MCF 10A (cell line): ENCODE results near the gene C8G. TPM values are rescaled to one million over a fixed set of nuclear protein-coding genes. Genes with fewer than 3 reads are reported as not detected.

Source experiments
- BruUV-seq: library from RNA; stranded (reverse); fragments of 400-500 nt; replicated peaks from 2 replicates; lab custom pipeline; 2021; lab: Mats Ljungman, UMichigan
- CTCF ChIA-PET: fragments of 300-600 bp; sonication (Branson Sonifier 250); formaldehyde crosslinking; extraction: SDS; loops from one replicate; lab custom pipeline; 2021; ENCODE audit warnings: antibody characterized with exemption, inconsistent platforms; lab: Yijun Ruan, JAX
- POLR2A ChIA-PET: fragments of 300-600, 350-650 bp; sonication (Branson Sonifier 250); formaldehyde crosslinking; extraction: SDS; loops from one replicate; lab custom pipeline; 2020; ENCODE audit warnings: antibody characterized with exemption, inconsistent platforms; lab: Yijun Ruan, JAX
- DNase-seq: peaks from one replicate; pipeline ENCODE4 v3.0.0-alpha.2; 2018; ENCODE audit not compliant: unreplicated experiment
- H3K27ac Mint-ChIP-seq: one replicate; pipeline ENCODE4 v1.8.0; 2022; ENCODE audit warnings: mild to moderate bottlenecking, low read depth, mixed read lengths; ENCODE audit not compliant: unreplicated experiment
- H3K27me3 Mint-ChIP-seq: one replicate; pipeline ENCODE4 v1.8.0; 2022; ENCODE audit warnings: mixed read lengths; ENCODE audit not compliant: insufficient read depth, unreplicated experiment
- H3K36me3 Mint-ChIP-seq: one replicate; pipeline ENCODE4 v1.8.0; 2022; ENCODE audit warnings: mild to moderate bottlenecking, moderate library complexity, mixed read lengths; ENCODE audit not compliant: insufficient read depth, unreplicated experiment
- H3K4me1 Mint-ChIP-seq: one replicate; pipeline ENCODE4 v1.8.0; 2022; ENCODE audit warnings: mixed read lengths; ENCODE audit not compliant: insufficient read depth, unreplicated experiment
- H3K4me3 Mint-ChIP-seq: one replicate; pipeline ENCODE4 v1.8.0; 2022; ENCODE audit warnings: mild to moderate bottlenecking, moderate library complexity, mixed read lengths; ENCODE audit not compliant: unreplicated experiment
- H3K9me3 Mint-ChIP-seq: one replicate; pipeline ENCODE4 v1.8.0; 2022; ENCODE audit warnings: mixed read lengths; ENCODE audit not compliant: unreplicated experiment
- intact Hi-C: fragments of 100-400 bp; cut with micrococcal nuclease; formaldehyde crosslinking; loops from 2 replicates; pipeline ENCODE4 v1.14.1; 2022
- total RNA-seq: library from RNA; stranded (reverse); gene quantifications from 2 replicates; pipeline ENCODE4 v1.2.3, GENCODE V29; 2022
- TF ChIP-seq, protein P1 (sequence below): fragments of 200-600 bp; IDR thresholded peaks from one replicate; pipeline ENCODE4 v1.8.0; 2022; ENCODE audit warnings: antibody characterized with exemption, mild to moderate bottlenecking; ENCODE audit not compliant: unreplicated experiment

The C8G gene
- total RNA-seq, 1 experiment from 2014 or later = 1.0 TPM

DNA sequence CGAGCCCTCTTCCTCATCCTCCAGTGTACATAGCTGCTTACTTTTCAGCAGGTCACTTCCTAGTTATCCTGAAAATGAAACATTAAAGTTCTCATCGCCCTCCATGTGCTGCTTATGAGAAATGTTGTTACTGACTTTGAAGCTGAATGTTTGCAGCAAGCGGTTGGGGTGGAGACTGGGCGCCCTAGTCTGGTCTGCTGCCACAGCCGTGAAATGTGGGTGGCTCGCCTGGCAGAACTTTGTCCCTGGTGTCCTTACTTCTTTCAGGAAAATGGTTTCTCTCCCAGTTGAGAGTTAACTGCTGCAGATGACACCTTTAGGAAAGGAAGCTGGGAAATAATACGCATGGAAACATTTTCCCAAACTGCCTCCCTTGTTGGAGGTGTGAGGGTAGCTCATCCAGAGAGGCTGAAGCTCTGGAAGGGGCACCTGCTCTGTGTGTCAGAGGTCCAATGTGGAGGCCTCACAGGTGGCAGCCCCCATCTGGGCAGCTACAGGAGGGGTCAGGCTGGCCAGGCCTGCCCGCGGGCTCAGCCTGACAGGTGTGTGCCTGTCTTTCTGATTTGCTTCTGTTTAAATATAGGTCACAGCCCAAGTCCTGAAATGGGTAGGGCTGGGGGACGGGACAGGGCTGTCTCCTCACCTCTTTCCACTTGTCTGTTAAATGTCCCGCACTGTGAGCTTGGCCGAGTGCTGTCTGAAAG lies 34.7 kb upstream of the C8G start:
- BruUV-seq = no TSS peak
- POLR2A ChIA-PET = no interaction called here
- Mint-ChIP-seq H3K27ac (no peak overlapping the region), H3K36me3 (peaks cover 53% of the 10 kb centered on the region), H3K27me3 (no peaks in the 10 kb centered on the region), H3K4me1 (no peaks in the 10 kb centered on the region), H3K9me3 (no peaks in the 10 kb centered on the region), H3K4me3 (no peak overlapping the region)
- intact Hi-C loops = no loop called here
- CTCF ChIA-PET = interaction anchor here (0.7 kb wide), 1 partner anchor 470 kb away, joined by 3 read pairs; no protein-coding TSS in a partner anchor
- no peak for DNase-seq
- TF ChIP-seq, protein P1, sequence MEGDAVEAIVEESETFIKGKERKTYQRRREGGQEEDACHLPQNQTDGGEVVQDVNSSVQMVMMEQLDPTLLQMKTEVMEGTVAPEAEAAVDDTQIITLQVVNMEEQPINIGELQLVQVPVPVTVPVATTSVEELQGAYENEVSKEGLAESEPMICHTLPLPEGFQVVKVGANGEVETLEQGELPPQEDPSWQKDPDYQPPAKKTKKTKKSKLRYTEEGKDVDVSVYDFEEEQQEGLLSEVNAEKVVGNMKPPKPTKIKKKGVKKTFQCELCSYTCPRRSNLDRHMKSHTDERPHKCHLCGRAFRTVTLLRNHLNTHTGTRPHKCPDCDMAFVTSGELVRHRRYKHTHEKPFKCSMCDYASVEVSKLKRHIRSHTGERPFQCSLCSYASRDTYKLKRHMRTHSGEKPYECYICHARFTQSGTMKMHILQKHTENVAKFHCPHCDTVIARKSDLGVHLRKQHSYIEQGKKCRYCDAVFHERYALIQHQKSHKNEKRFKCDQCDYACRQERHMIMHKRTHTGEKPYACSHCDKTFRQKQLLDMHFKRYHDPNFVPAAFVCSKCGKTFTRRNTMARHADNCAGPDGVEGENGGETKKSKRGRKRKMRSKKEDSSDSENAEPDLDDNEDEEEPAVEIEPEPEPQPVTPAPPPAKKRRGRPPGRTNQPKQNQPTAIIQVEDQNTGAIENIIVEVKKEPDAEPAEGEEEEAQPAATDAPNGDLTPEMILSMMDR = no peak

DNA sequence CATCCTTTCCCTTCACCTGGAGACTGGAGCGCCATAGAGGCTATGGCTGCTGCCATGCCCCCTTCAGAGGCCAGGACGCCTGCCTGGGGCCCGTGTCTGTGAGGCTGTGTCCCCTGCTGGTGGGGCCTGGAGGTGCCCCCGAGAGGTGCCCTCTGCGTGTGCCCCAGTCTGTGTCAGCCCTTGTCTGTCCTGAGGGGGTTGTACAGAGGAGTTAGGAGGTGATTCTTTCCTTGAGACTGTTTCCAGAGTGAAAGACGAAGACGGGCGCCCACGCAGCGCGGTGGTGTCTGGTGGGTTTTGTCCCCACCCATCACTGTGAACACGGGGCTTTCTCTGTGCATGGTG lies 34.2 kb upstream of the C8G start:
- Mint-ChIP-seq H3K27me3 (no peaks in the 10 kb centered on the region), H3K4me3 (no peak overlapping the region), H3K9me3 (no peaks in the 10 kb centered on the region), H3K4me1 (no peaks in the 10 kb centered on the region), H3K36me3 (peaks cover 55% of the 10 kb centered on the region), H3K27ac (no peak overlapping the region)
- ChIA-PET POLR2A (no interaction called here), CTCF (interaction anchor here (1.0 kb wide), 1 partner anchor 124 kb away, joined by 3 read pairs; no protein-coding TSS in a partner anchor)
- intact Hi-C loops = no loop called here
- DNase-seq = no peak
- BruUV-seq = no TSS peak
- TF ChIP-seq, protein P1 = no peak

DNA sequence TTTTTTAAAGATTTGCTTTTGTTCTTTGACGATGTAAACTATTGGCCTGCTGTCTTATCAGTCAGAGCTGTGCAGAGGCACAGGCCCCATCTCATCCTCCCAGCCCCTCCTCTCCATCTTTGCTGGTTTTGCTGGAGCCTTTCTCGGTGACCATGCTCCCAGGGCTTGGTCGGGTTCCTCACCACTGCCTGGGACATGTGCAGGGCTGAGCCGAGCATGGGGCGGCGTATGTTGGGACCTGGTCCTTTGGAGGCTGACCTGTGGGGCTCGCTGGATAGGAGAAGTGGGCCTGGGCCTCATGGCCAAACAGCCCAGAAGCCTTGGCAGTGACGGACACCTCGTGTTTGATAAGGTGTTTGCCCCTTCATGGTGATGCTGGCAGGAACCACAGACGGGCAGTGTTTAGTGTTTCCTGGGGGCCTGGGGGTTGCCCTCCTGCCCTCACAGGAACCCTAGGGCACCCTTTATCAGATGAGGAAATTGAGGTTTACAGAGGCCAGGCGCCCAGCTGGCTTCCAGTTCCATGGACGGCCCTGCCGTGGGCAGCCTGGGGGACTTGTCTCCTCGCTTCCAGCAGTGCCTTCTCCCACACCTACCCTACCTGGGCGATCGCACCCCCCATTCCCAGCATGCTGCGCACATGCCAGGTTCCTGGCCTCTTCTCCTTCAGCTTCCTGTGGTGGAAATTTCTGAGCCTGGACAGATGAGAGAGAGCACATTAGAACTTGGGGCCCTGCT lies 31.2 kb upstream of the C8G start:
- ChIA-PET CTCF (no interaction called here), POLR2A (no interaction called here)
- DNase-seq = no peak
- Mint-ChIP-seq H3K27ac (no peak overlapping the region), H3K36me3 (peaks cover 53% of the 10 kb centered on the region), H3K4me1 (no peaks in the 10 kb centered on the region), H3K9me3 (no peaks in the 10 kb centered on the region), H3K27me3 (no peaks in the 10 kb centered on the region), H3K4me3 (no peak overlapping the region)
- no TSS peak for BruUV-seq
- intact Hi-C loops = no loop called here
- TF ChIP-seq, protein P1 = no peak

- H3K27me3 Mint-ChIP-seq = no peaks in the 10 kb centered on the region
- BruUV-seq = no TSS peak
- no peak overlapping the region for H3K4me3 Mint-ChIP-seq
- H3K4me1 Mint-ChIP-seq = no peaks in the 10 kb centered on the region
- no peak for DNase-seq
- no peak overlapping the region for H3K27ac Mint-ChIP-seq
- no peaks in the 10 kb centered on the region for H3K9me3 Mint-ChIP-seq
- TF ChIP-seq, protein P1 = no peak
- ChIA-PET CTCF (no interaction called here), POLR2A (no interaction called here)
- intact Hi-C loops = no loop called here
- H3K36me3 Mint-ChIP-seq = peaks cover 57% of the 10 kb centered on the region
Measured at GRCh38 chr9:136915632-136916329, 29.3 kb upstream of the C8G start.
